Skeletal muscle tissue (tissue), 4 donors: ENCODE data around the gene CYP2S1. TPM values are rescaled to one million over a fixed set of nuclear protein-coding genes. Genes with fewer than 3 reads are reported as not detected.

Experiments used
- H3K27ac ChIP-seq: one replicate; pipeline ENCODE4 v1.7.0; 2013; ENCODE audit warnings: mild to moderate bottlenecking, low read depth, low read length, inconsistent platforms
- H3K27me3 ChIP-seq, 3 donors: one replicate each; pipeline ENCODE4 v1.7.0; 2013; ENCODE audit warnings: low read length in 3 of 3; ENCODE audit not compliant: control insufficient read depth in 3 of 3, insufficient read depth in 3 of 3
- H3K36me3 ChIP-seq, 3 donors: one replicate each; pipeline ENCODE4 v1.7.0; 2013; ENCODE audit warnings: low read length in 3 of 3; ENCODE audit not compliant: control insufficient read depth in 3 of 3, insufficient read depth in 3 of 3
- H3K4me1 ChIP-seq, 3 donors: one replicate each; pipeline ENCODE4 v1.7.0; 2013; ENCODE audit warnings: low read length in 3 of 3, mild to moderate bottlenecking in 3 of 3; ENCODE audit not compliant: control insufficient read depth in 3 of 3, insufficient read depth in 3 of 3
- H3K4me3 ChIP-seq, 3 donors: one replicate each; pipeline ENCODE4 v1.7.0; 2013; ENCODE audit warnings: low read length in 3 of 3
- H3K9ac ChIP-seq, 3 donors: one replicate each; pipeline ENCODE4 v1.7.0; 2013; ENCODE audit warnings: low read length in 3 of 3, mild to moderate bottlenecking in 3 of 3, moderate library complexity in 2 of 3, low read depth in 1 of 3
- H3K9me3 ChIP-seq, 3 donors: one replicate each; pipeline ENCODE4 v1.7.0; 2013; ENCODE audit warnings: low read length in 3 of 3; ENCODE audit not compliant: control insufficient read depth in 3 of 3
- total RNA-seq: library from RNA; depleted of rRNA; stranded (reverse); fragments of >200 nt; gene quantifications from one replicate; pipeline ENCODE4 v1.2.3, GENCODE V29; 2014
- donor health status: Osteomylitis.

CYP2S1 gene
- total RNA-seq, 1 donor from 2014 or later = 1.6 TPM

DNA sequence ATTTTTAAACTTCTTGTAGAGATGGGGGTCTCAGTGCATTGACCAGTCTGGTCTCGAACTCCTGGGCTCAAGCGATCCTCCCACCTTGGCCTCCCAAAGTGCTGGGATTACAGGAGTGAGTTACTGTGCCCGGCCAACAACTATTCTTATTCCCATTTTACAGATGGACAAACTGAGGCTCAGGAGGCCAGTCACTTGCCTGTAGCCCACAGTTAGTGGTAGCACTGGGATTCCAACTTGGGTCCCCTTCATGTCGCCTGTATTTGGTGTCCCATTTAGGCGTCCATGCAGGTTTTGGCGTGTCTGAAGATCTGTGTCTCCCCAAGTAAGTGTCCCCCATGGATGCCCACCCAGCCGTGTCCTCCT is 25.2 kb downstream of the CYP2S1 start:
- Histone ChIP-seq H3K4me1 (peaks cover 3 to 9% (median 8%) of the 10 kb centered on the region in 3 donors), H3K27me3 (peaks cover 24 to 27% (median 24%) of the 10 kb centered on the region in 3 donors), H3K4me3 (peak overlapping the region; percentile 45 to 61 (median 60)), H3K9ac (peak overlapping the region in 2 of 3 donors; percentile 51 to 83), H3K36me3 (no peaks in the 10 kb centered on the region), H3K9me3 (no peaks in the 10 kb centered on the region), H3K27ac (peak overlapping the region; percentile 85)

DNA sequence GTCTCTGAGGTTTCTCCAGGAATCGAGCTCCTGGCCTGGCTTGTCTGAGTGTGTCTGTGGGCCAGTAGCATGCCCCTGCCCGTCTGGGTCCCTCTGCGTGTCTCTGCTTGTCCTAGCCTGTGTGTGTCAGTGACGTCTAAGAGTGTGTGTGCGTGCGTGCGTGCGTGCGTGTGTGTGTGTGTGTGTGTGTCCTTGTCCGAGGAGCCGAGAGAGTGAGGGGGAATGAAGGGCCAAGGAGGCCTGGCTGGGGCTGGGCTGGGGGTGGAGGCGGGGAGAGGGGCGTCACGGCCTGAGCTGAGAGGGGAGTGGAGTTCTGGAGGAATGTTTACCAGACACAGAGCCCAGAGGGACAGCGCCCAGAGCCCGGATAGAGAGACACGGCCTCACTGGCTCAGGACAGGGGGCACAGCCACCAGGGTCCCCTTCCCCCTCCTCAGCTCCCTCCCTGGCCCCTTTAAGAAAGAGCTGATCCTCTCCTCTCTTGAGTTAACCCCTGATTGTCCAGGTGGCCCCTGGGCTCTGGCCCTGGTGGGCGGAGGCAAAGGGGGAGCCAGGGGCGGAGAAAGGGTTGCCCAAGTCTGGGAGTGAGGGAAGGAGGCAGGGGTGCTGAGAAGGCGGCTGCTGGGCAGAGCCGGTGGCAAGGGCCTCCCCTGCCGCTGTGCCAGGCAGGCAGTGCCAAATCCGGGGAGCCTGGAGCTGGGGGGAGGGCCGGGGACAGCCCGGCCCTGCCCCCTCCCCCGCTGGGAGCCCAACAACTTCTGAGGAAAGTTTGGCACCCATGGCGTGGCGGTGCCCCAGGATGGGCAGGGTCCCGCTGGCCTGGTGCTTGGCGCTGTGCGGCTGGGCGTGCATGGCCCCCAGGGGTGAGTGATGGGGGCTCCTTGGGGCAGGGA is 25.8 kb downstream of the CYP2S1 start, which contains the start of gene AXL:
TSS of gene AXL (plus strand) at position 609 of the 893 bp plus-strand sequence. CDS start at position 779, 170 bp downstream.
- peak within 1 kb of the TSS; percentile 61 to 71 (median 61) for H3K4me3 ChIP-seq
- H3K36me3 ChIP-seq = no peaks in the 10 kb centered on the region
- H3K9ac ChIP-seq = peak within 1 kb of the TSS; percentile 67 to 83 (median 68)
- peaks cover 8 to 15% (median 11%) of the 10 kb centered on the region in 3 donors for H3K4me1 ChIP-seq
- H3K9me3 ChIP-seq = no peaks in the 10 kb centered on the region
- peaks cover 24 to 27% (median 24%) of the 10 kb centered on the region in 3 donors for H3K27me3 ChIP-seq
- H3K27ac ChIP-seq = peak within 1 kb of the TSS; percentile 85

DNA sequence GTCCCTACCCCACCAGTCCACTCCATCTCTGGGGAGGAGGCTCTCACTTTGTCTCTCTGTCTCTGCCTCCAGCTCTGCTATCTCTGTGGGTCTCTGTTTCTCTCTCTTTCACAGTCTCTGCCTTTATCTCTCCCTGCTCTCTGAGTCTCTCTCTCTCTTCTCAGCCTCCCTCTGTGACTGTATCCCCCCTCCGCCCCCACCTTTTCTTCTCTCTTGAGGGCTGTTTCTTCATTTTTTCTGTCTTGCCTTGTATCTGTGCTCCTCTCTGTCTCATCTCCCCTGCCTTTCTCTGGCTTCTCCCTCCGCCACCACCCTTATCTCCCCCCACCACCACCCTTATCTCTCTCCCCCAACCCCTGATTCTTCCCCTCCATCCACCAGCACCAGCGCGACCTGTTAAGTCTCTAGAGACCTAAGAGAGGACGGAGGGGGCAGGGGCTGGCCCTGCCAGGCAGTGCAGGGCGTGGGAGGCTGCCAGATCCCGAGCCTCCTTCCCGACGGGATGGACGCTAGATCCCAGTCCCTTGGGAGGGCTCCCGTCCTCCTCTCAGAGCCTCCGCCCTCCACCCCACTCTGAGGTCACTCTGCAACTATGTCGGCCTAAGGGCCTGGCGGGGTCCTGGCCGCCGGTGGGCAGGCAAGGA is 27.0 kb downstream of the CYP2S1 start:
- H3K4me1 ChIP-seq = peaks cover 8 to 17% (median 12%) of the 10 kb centered on the region in 3 donors
- no peaks in the 10 kb centered on the region for H3K36me3 ChIP-seq
- peak overlapping the region; percentile 61 to 71 (median 61) for H3K4me3 ChIP-seq
- H3K27ac ChIP-seq = peak overlapping the region; percentile 85
- no peaks in the 10 kb centered on the region for H3K9me3 ChIP-seq
- peak overlapping the region; percentile 67 to 83 (median 68) for H3K9ac ChIP-seq
- peaks cover 24 to 27% (median 24%) of the 10 kb centered on the region in 3 donors for H3K27me3 ChIP-seq

DNA sequence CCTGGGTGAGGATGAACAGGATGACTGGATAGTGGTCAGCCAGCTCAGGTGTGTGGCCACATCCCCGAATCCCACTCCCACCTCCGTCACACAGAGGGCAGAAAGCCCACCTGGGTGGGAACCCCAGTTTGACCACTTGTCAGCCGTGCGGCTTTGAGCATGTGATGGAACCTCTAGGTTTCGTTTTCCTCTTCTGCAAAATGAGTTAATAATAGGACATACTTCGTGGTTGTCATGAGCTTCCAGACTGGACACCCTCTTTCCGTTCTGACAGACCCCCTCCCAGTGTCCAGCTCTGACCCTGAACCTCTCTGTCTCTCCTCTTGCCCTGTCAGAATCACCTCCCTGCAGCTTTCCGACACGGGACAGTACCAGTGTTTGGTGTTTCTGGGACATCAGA is 27.8 kb downstream of the CYP2S1 start:
- Histone ChIP-seq H3K4me3 (peak overlapping the region; percentile 61 to 71 (median 61)), H3K27ac (peak overlapping the region; percentile 85), H3K9me3 (no peaks in the 10 kb centered on the region), H3K9ac (peak overlapping the region; percentile 38 to 83 (median 68)), H3K36me3 (no peaks in the 10 kb centered on the region), H3K4me1 (peaks cover 10 to 24% (median 14%) of the 10 kb centered on the region in 3 donors), H3K27me3 (peaks cover 24 to 27% (median 24%) of the 10 kb centered on the region in 3 donors)

DNA sequence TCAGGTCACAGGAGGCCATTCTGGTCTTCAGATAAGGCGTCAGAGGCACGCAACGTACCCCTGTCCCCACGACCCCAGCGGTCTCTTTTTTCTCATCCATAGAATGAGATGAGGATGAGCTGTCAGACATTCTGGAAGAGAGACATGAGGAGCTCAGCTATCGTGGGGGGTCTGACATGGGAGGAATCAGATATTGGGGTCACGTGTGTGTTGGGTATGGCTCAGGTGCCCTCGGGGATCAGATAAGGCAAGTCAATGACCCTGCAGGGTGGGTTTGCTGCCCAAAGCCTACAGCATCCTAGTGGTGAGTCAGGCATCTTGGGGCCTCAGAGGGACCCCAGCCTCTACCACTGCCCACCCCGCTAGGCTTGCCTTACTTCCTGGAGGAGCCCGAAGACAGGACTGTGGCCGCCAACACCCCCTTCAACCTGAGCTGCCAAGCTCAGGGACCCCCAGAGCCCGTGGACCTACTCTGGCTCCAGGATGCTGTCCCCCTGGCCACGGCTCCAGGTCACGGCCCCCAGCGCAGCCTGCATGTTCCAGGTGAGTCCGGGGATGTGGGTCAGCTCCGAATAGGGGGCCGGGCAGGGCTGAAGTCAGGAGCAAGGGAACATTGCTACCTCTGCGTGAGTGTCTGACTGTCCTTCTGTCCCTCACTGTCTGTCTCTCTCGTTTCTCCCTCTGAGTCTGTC is 28.6 kb downstream of the CYP2S1 start:
- Histone ChIP-seq H3K36me3 (no peaks in the 10 kb centered on the region), H3K9me3 (no peaks in the 10 kb centered on the region), H3K4me1 (peaks cover 16 to 31% (median 20%) of the 10 kb centered on the region in 3 donors), H3K27me3 (peaks cover 24 to 28% (median 26%) of the 10 kb centered on the region in 3 donors), H3K9ac (no peak overlapping the region), H3K4me3 (no peak overlapping the region), H3K27ac (no peak overlapping the region)

- H3K27ac ChIP-seq = no peak overlapping the region
- H3K9me3 ChIP-seq = no peaks in the 10 kb centered on the region
- no peak overlapping the region for H3K4me3 ChIP-seq
- peaks cover 20 to 34% (median 24%) of the 10 kb centered on the region in 3 donors for H3K4me1 ChIP-seq
- no peak overlapping the region for H3K9ac ChIP-seq
- peaks cover 22 to 30% (median 24%) of the 10 kb centered on the region in 3 donors for H3K27me3 ChIP-seq
- no peaks in the 10 kb centered on the region for H3K36me3 ChIP-seq
Measured at GRCh38 chr19:41222240-41222639, 29.2 kb downstream of the CYP2S1 start.

GRCh38 chr19:41223431-41224234 is 30.6 kb downstream of the CYP2S1 start:
- peak overlapping the region in 1 of 3 donors; percentile 16 for H3K9ac ChIP-seq
- peaks cover 12 to 24% (median 13%) of the 10 kb centered on the region in 3 donors for H3K27me3 ChIP-seq
- peaks cover 20 to 34% (median 23%) of the 10 kb centered on the region in 3 donors for H3K4me1 ChIP-seq
- H3K27ac ChIP-seq = no peak overlapping the region
- no peaks in the 10 kb centered on the region for H3K9me3 ChIP-seq
- no peak overlapping the region for H3K4me3 ChIP-seq
- no peaks in the 10 kb centered on the region for H3K36me3 ChIP-seq

- no peaks in the 10 kb centered on the region for H3K36me3 ChIP-seq
- H3K4me3 ChIP-seq = no peak overlapping the region
- peaks cover 20 to 34% (median 23%) of the 10 kb centered on the region in 3 donors for H3K4me1 ChIP-seq
- H3K27ac ChIP-seq = peak overlapping the region; percentile 77
- H3K27me3 ChIP-seq = peaks cover 8 to 24% (median 12%) of the 10 kb centered on the region in 3 donors
- no peak overlapping the region for H3K9ac ChIP-seq
- no peaks in the 10 kb centered on the region for H3K9me3 ChIP-seq
Measured at GRCh38 chr19:41224632-41225031, 31.6 kb downstream of the CYP2S1 start.
